HepG2 (cell line): ENCODE measurements around the gene IRAK4. TPM values are rescaled to one million over a fixed set of nuclear protein-coding genes. Genes with fewer than 3 reads are reported as not detected.

ENCODE experiments used
- BCL6 ChIP-seq: IDR thresholded peaks from 2 replicates; pipeline ENCODE4 v1.6.1; 2016; ENCODE audit warnings: missing genetic modification reagents, missing compliant biosample characterization
- BRD4 ChIP-seq: sonication (generic); formaldehyde crosslinking; IDR thresholded peaks from 2 replicates; pipeline ENCODE4 v1.4.0; 2020; ENCODE audit warnings: missing genetic modification reagents
- EHMT2 ChIP-seq: fragments of 200-600 bp; sonication (generic); IDR thresholded peaks from 2 replicates; pipeline ENCODE4 v1.7.0; 2017; ENCODE audit warnings: antibody characterized with exemption, low read depth, low read length, borderline replicate concordance
- ESRRA ChIP-seq: sonication (generic); formaldehyde crosslinking; IDR thresholded peaks from 2 replicates; pipeline ENCODE4 v1.5.1; 2020; ENCODE audit warnings: mild to moderate bottlenecking, low read depth, missing genetic modification reagents
- FOXC1 ChIP-seq: sonication (generic); formaldehyde crosslinking; IDR thresholded peaks from 2 replicates; pipeline ENCODE4 v1.8.0; 2022; ENCODE audit warnings: mild to moderate bottlenecking, missing genetic modification reagents, borderline replicate concordance
- FOXK2 ChIP-seq: fragments of 450-650 bp; IDR thresholded peaks from 2 replicates; pipeline ENCODE4 v1.6.1; 2016
- GFI1 ChIP-seq: sonication (generic); formaldehyde crosslinking; IDR thresholded peaks from 2 replicates; pipeline ENCODE4 v1.5.0; 2020; ENCODE audit warnings: missing genetic modification reagents, mild to moderate bottlenecking, borderline replicate concordance
- IKZF1 ChIP-seq: fragments of 450-650 bp; IDR thresholded peaks from 2 replicates; pipeline ENCODE4 v1.7.1; 2016
- KDM5B ChIP-seq: sonication (generic); formaldehyde crosslinking; IDR thresholded peaks from 2 replicates; pipeline ENCODE4 v1.4.0; 2020; ENCODE audit warnings: missing genetic modification reagents, mild to moderate bottlenecking, borderline replicate concordance
- LBX2 ChIP-seq: sonication (generic); formaldehyde crosslinking; IDR thresholded peaks from 2 replicates; pipeline ENCODE4 v1.5.0; 2020; ENCODE audit warnings: missing genetic modification reagents, mild to moderate bottlenecking, borderline replicate concordance
- NFKB2 ChIP-seq: sonication (generic); formaldehyde crosslinking; IDR thresholded peaks from 2 replicates; pipeline ENCODE4 v1.4.0; 2020; ENCODE audit warnings: missing genetic modification reagents, borderline replicate concordance
- NR2F2 ChIP-seq: IDR thresholded peaks from 2 replicates; pipeline ENCODE4 v1.6.1; 2012; ENCODE audit warnings: low read depth, inconsistent platforms, borderline replicate concordance
- PHF21A ChIP-seq: sonication (generic); formaldehyde crosslinking; IDR thresholded peaks from 2 replicates; pipeline ENCODE4 v1.5.0; 2020; ENCODE audit warnings: mild to moderate bottlenecking, missing genetic modification reagents
- RARA ChIP-seq: IDR thresholded peaks from 2 replicates; pipeline ENCODE4 v1.6.1; 2016; ENCODE audit warnings: missing genetic modification reagents, missing compliant biosample characterization
- RXRA ChIP-seq: sonication (generic); formaldehyde crosslinking; IDR thresholded peaks from 2 replicates; pipeline ENCODE4 v1.5.1; 2020; ENCODE audit warnings: missing genetic modification reagents
- SATB2 ChIP-seq: sonication (generic); formaldehyde crosslinking; IDR thresholded peaks from 2 replicates; pipeline ENCODE4 v1.5.0; 2020; ENCODE audit warnings: missing genetic modification reagents
- SMARCE1 ChIP-seq: fragments of 450-650 bp; IDR thresholded peaks from 2 replicates; pipeline ENCODE4 v1.6.1; 2017; ENCODE audit warnings: borderline replicate concordance
- SOX6 ChIP-seq, 2 experiments: fragments of 450-650 bp in 1 of 2; sonication (generic) in 1 of 2; formaldehyde crosslinking in 1 of 2; IDR thresholded peaks; 2 replicates each; pipeline versions ENCODE4 v1.4.0 to v1.6.1; 2017 to 2020; ENCODE audit warnings: antibody characterized with exemption in 1 of 2, mild to moderate bottlenecking in 1 of 2, missing genetic modification reagents in 1 of 2
- TP53 ChIP-seq: sonication (generic); formaldehyde crosslinking; conservative IDR thresholded peaks from 2 replicates; pipeline ENCODE4 v1.4.0; 2020; ENCODE audit warnings: missing genetic modification reagents
- TRIM22 ChIP-seq: fragments of 450-650 bp; IDR thresholded peaks from 2 replicates; pipeline ENCODE4 v1.6.1; 2017
- ZNF557 ChIP-seq: sonication (generic); formaldehyde crosslinking; IDR thresholded peaks from 2 replicates; pipeline ENCODE4 v1.4.0; 2020; ENCODE audit warnings: missing genetic modification reagents
- ZNF605 ChIP-seq: sonication (generic); formaldehyde crosslinking; IDR thresholded peaks from 2 replicates; pipeline ENCODE4 v1.8.0; 2022; ENCODE audit warnings: mild to moderate bottlenecking, missing genetic modification reagents
- ZNF7 ChIP-seq: IDR thresholded peaks from 2 replicates; pipeline ENCODE4 v1.6.1; 2016; ENCODE audit warnings: missing biosample characterization, missing genetic modification reagents
- ZNF775 ChIP-seq: sonication (generic); formaldehyde crosslinking; IDR thresholded peaks from 2 replicates; pipeline ENCODE4 v1.4.0; 2020; ENCODE audit warnings: missing genetic modification reagents, mild to moderate bottlenecking, moderate library complexity, borderline replicate concordance
- ZNF792 ChIP-seq: IDR thresholded peaks from 2 replicates; pipeline ENCODE4 v1.6.1; 2016
- polyA plus RNA-seq, 8 experiments: library from polyadenylated mRNA; depleted of rRNA in 3 of 8; stranded (reverse) in 7 of 8; unstranded in 1 of 8; fragments of >200 nt; fragmentation: Illumina TruSeq in 4 of 8; extraction: Trizol in 4 of 8; gene quantifications; 2 replicates each; pipeline versions ENCODE4 v1.2.1 to v1.2.3, GENCODE V29; 2011 to 2016; ENCODE audit warnings: low read depth in 4 of 8, missing spikeins in 1 of 8, mixed read lengths in 1 of 8; ENCODE audit not compliant: insufficient read depth in 1 of 8
- total RNA-seq, 5 experiments: library from RNA; depleted of rRNA; stranded (reverse); fragments of >200 nt; fragmentation: Illumina TruSeq; extraction: Trizol; gene quantifications; 2 replicates each; pipeline ENCODE4 v1.2.3, GENCODE V29; 2016; ENCODE audit warnings: low read depth in 1 of 5
- TF ChIP-seq, protein P1 (sequence below): sonication (generic); formaldehyde crosslinking; IDR thresholded peaks from 2 replicates; pipeline ENCODE4 v1.4.0; 2020; ENCODE audit warnings: missing genetic modification reagents, mild to moderate bottlenecking, borderline replicate concordance

Gene IRAK4
- total and polyA plus RNA-seq, 2 of the 13 experiments (the other 11 are each of a cell fraction or from before 2014, with no cell fraction given) = 6.6 to 7.1 TPM

GRCh38 chr12:43758728-43759563, at the start of gene IRAK4, which contains the start of gene PUS7L (continued):
- TF ChIP-seq ZNF557 = no peak
- TF ChIP-seq ESRRA = no peak
- no peak for TF ChIP-seq BCL6 (CRISPR knock-in tag)
- TF ChIP-seq, protein P1, sequence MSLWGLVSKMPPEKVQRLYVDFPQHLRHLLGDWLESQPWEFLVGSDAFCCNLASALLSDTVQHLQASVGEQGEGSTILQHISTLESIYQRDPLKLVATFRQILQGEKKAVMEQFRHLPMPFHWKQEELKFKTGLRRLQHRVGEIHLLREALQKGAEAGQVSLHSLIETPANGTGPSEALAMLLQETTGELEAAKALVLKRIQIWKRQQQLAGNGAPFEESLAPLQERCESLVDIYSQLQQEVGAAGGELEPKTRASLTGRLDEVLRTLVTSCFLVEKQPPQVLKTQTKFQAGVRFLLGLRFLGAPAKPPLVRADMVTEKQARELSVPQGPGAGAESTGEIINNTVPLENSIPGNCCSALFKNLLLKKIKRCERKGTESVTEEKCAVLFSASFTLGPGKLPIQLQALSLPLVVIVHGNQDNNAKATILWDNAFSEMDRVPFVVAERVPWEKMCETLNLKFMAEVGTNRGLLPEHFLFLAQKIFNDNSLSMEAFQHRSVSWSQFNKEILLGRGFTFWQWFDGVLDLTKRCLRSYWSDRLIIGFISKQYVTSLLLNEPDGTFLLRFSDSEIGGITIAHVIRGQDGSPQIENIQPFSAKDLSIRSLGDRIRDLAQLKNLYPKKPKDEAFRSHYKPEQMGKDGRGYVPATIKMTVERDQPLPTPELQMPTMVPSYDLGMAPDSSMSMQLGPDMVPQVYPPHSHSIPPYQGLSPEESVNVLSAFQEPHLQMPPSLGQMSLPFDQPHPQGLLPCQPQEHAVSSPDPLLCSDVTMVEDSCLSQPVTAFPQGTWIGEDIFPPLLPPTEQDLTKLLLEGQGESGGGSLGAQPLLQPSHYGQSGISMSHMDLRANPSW (CRISPR knock-in tag) = no peak
- no peak for TF ChIP-seq ZNF775 (CRISPR knock-in tag)
- no peak for TF ChIP-seq FOXK2
- no peak for TF ChIP-seq ZNF7 (CRISPR knock-in tag)
- TF ChIP-seq SMARCE1 = no peak
- no peak; the same call in 1 of the 2 replicates for TF ChIP-seq EHMT2
- no peak; the same call in 1 of the 2 replicates for TF ChIP-seq ZNF792
- no peak for TF ChIP-seq SOX6 (IDR thresholded peaks at IDR 0.05)
- TF ChIP-seq SOX6 (CRISPR knock-in tag; IDR thresholded peaks at IDR 0.05) = no peak; the same call in none of the 2 replicates
- no peak for TF ChIP-seq GFI1 (CRISPR knock-in tag)
- peak; percentile 59; the same call in 1 of the 2 replicates for TF ChIP-seq NFKB2 (CRISPR knock-in tag)
- no peak for TF ChIP-seq IKZF1
- TF ChIP-seq FOXC1 (CRISPR knock-in tag) = 0 out of 2 replicates have a peak, but pooled peaks have one; percentile 40
- 0 out of 2 replicates have a peak, but pooled peaks have one; percentile 10 for TF ChIP-seq PHF21A (CRISPR knock-in tag)
- TF ChIP-seq TRIM22 = no peak
- TF ChIP-seq SATB2 (CRISPR knock-in tag) = 0 out of 2 replicates have a peak, but pooled peaks have one; percentile 29
- TF ChIP-seq ZNF605 (CRISPR knock-in tag) = no peak; the same call in 1 of the 2 replicates
- TF ChIP-seq KDM5B (CRISPR knock-in tag) = peak; percentile 74; the same call in 1 of the 2 replicates
- no peak for TF ChIP-seq LBX2 (CRISPR knock-in tag)
- no peak for TF ChIP-seq BRD4 (CRISPR knock-in tag)
- TF ChIP-seq TP53 = no peak
- no peak for TF ChIP-seq NR2F2
- TF ChIP-seq RXRA (CRISPR knock-in tag) = 0 out of 2 replicates have a peak, but pooled peaks have one; percentile 23
- no peak for TF ChIP-seq RARA (CRISPR knock-in tag)
